Liver (tissue), 9 donors: Measurements from ENCODE around the gene ACTC1. TPM values are rescaled to one million over a fixed set of nuclear protein-coding genes. Genes with fewer than 3 reads are reported as not detected.

Source experiments
- DNase-seq: peaks from one replicate; pipeline ENCODE4 v3.0.0-alpha.2; 2017; ENCODE audit warnings: low spot score
- H3K27ac ChIP-seq, 2 donors: one replicate each; pipeline ENCODE4 v1.7.0; 2013; ENCODE audit warnings: inconsistent platforms in 2 of 2, low read length in 2 of 2, control low read depth in 1 of 2, low read depth in 1 of 2, mild to moderate bottlenecking in 1 of 2
- H3K27me3 ChIP-seq, 4 donors: one replicate each; pipeline versions ENCODE4 v1.6.1 to v1.7.0; 2013; ENCODE audit warnings: low read length in 3 of 4, inconsistent platforms in 1 of 4, mild to moderate bottlenecking in 1 of 4, moderate library complexity in 1 of 4; ENCODE audit not compliant: control insufficient read depth in 4 of 4, insufficient read depth in 4 of 4
- H3K36me3 ChIP-seq, 4 donors: one replicate each; pipeline versions ENCODE4 v1.6.1 to v1.7.0; 2013; ENCODE audit warnings: low read length in 3 of 4, mild to moderate bottlenecking in 3 of 4, low read depth in 1 of 4, moderate library complexity in 1 of 4; ENCODE audit not compliant: control insufficient read depth in 4 of 4, insufficient read depth in 3 of 4
- H3K4me1 ChIP-seq, 4 donors: one replicate each; pipeline versions ENCODE4 v1.6.1 to v1.7.0; 2013; ENCODE audit warnings: low read length in 3 of 4, mild to moderate bottlenecking in 3 of 4, moderate library complexity in 1 of 4; ENCODE audit not compliant: control insufficient read depth in 4 of 4, insufficient read depth in 4 of 4
- H3K4me3 ChIP-seq, 3 donors: one replicate each; pipeline versions ENCODE4 v1.6.1 to v1.7.0; 2013; ENCODE audit warnings: low read length in 3 of 3, control low read depth in 1 of 3, low read depth in 1 of 3, mild to moderate bottlenecking in 1 of 3
- H3K9ac ChIP-seq, 2 donors: one replicate each; pipeline ENCODE4 v1.7.0; 2013; ENCODE audit warnings: low read length in 2 of 2, mild to moderate bottlenecking in 2 of 2, moderate library complexity in 2 of 2, control low read depth in 1 of 2, low read depth in 1 of 2
- H3K9me3 ChIP-seq, 4 donors: one replicate each; pipeline versions ENCODE4 v1.6.1 to v1.7.0; 2013; ENCODE audit warnings: low read length in 3 of 4; ENCODE audit not compliant: control insufficient read depth in 4 of 4
- ATF3 ChIP-seq: IDR thresholded peaks from 2 replicates; pipeline ENCODE4 v1.6.1; 2016; ENCODE audit warnings: antibody characterized with exemption
- CTCF ChIP-seq: fragments of 150-350 bp; IDR thresholded peaks from 2 replicates; pipeline ENCODE4 v1.5.1; 2017; ENCODE audit warnings: improper control_type of control experiment, low read depth, low read length; ENCODE audit not compliant: missing input control
- EGR1 ChIP-seq, 2 donors: IDR thresholded peaks; 2 replicates each; pipeline ENCODE4 v1.6.1; 2016 to 2018; ENCODE audit warnings: antibody characterized with exemption in 2 of 2, low read depth in 2 of 2
- FOXA1 ChIP-seq: IDR thresholded peaks from 2 replicates; pipeline ENCODE4 v1.6.1; 2016; ENCODE audit warnings: antibody characterized with exemption
- FOXA2 ChIP-seq: IDR thresholded peaks from 2 replicates; pipeline ENCODE4 v1.6.1; 2016; ENCODE audit warnings: antibody characterized with exemption
- GABPA ChIP-seq, 2 donors: IDR thresholded peaks in 1 of 2; conservative IDR thresholded peaks in 1 of 2; 2 replicates each; pipeline ENCODE4 v1.6.1; 2016; ENCODE audit warnings: antibody characterized with exemption in 2 of 2, mild to moderate bottlenecking in 1 of 2, moderate library complexity in 1 of 2
- HNF4A ChIP-seq, 2 donors: conservative IDR thresholded peaks; 2 replicates each; pipeline ENCODE4 v1.6.1; 2016; ENCODE audit warnings: antibody characterized with exemption in 2 of 2, mild to moderate bottlenecking in 2 of 2
- JUND ChIP-seq, 2 donors: IDR thresholded peaks; 2 replicates each; pipeline ENCODE4 v1.6.1; 2016; ENCODE audit warnings: antibody characterized with exemption in 2 of 2
- MAX ChIP-seq: IDR thresholded peaks from 2 replicates; pipeline ENCODE4 v1.6.1; 2016; ENCODE audit warnings: antibody characterized with exemption
- NR2F2 ChIP-seq: IDR thresholded peaks from 2 replicates; pipeline ENCODE4 v1.6.1; 2016; ENCODE audit warnings: antibody characterized with exemption
- REST ChIP-seq: IDR thresholded peaks from 2 replicates; pipeline ENCODE4 v1.6.1; 2016; ENCODE audit warnings: antibody characterized with exemption, mild to moderate bottlenecking
- SP1 ChIP-seq: IDR thresholded peaks from 2 replicates; pipeline ENCODE4 v1.6.1; 2018; ENCODE audit warnings: antibody characterized with exemption, mild to moderate bottlenecking
- TAF1 ChIP-seq: conservative IDR thresholded peaks from 2 replicates; pipeline ENCODE4 v1.6.1; 2016; ENCODE audit warnings: antibody characterized with exemption, mild to moderate bottlenecking
- YY1 ChIP-seq: IDR thresholded peaks from 2 replicates; pipeline ENCODE4 v1.6.1; 2016; ENCODE audit warnings: antibody characterized with exemption, mild to moderate bottlenecking
- ZBTB33 ChIP-seq: IDR thresholded peaks from 2 replicates; pipeline ENCODE4 v1.6.1; 2016; ENCODE audit warnings: antibody characterized with exemption
- WGBS: extraction: QIAGEN DNeasy Blood & Tissue Kit; methylation state at CpG from one replicate; pipeline ENCODE4 v1.1.7; 2013; 5-methylcytosine and 5-hydroxymethylcytosine counted together
- polyA plus RNA-seq, 2 donors: library from polyadenylated mRNA; stranded (reverse) in 1 of 2; unstranded in 1 of 2; fragments of 200-250 nt in 1 of 2; fragments of >200 nt in 1 of 2; fragmentation: Nextera tagmentation in 1 of 2; extraction: Ambion mirVana in 1 of 2; gene quantifications; one replicate each; pipeline versions ENCODE4 v1.2.1 to v1.2.3, GENCODE V29; 2013 to 2015
- total RNA-seq, 2 donors: library from RNA; depleted of rRNA; stranded (reverse); fragments of >200 nt; gene quantifications; one replicate each; pipeline ENCODE4 v1.2.3, GENCODE V29; 2014
- donor health status: healthy.
- donor health status: healthy.
- donor health status: healthy.
- donor health status: healthy.
- donor health status: healthy.

Gene ACTC1
- total and polyA plus RNA-seq, 4 donors: 0.08 to 0.89 TPM; not detected in 2

GRCh38 chr15:34804113-34804512 is 8.8 kb upstream of the ACTC1 start:
- no peaks in the 10 kb centered on the region for H3K4me1 ChIP-seq
- 70% methylated on average over 2 of the region's 2 CpGs for WGBS
- TF ChIP-seq EGR1 (IDR thresholded peaks at IDR 0.05; ENCODE audit: low read depth in 2 of 2): no peak
- no peak for TF ChIP-seq CTCF
- no peak for TF ChIP-seq GABPA (IDR thresholded peaks at IDR 0.05 in 1 of 2, conservative IDR thresholded peaks at IDR 0.05 in 1 of 2)
- no peak for TF ChIP-seq TAF1
- no peak for TF ChIP-seq FOXA2
- no peak for TF ChIP-seq HNF4A (conservative IDR thresholded peaks at IDR 0.05)
- no peak for TF ChIP-seq ZBTB33
- TF ChIP-seq FOXA1: no peak
- TF ChIP-seq ATF3: no peak
- TF ChIP-seq JUND (IDR thresholded peaks at IDR 0.05): no peak
- no peak for TF ChIP-seq YY1
- TF ChIP-seq NR2F2: no peak
- no peak for TF ChIP-seq MAX
- no peak for TF ChIP-seq SP1
- H3K27me3 ChIP-seq: no peaks in the 10 kb centered on the region
- H3K36me3 ChIP-seq: no peaks in the 10 kb centered on the region
- no peak for DNase-seq
- H3K9me3 ChIP-seq: peaks cover 0 to 2% (median 0%) of the 10 kb centered on the region in 4 donors
- H3K4me3 ChIP-seq: no peak overlapping the region
- H3K9ac ChIP-seq: no peak overlapping the region
- H3K27ac ChIP-seq: no peak overlapping the region

- 90% methylated on average over 7 of the region's 7 CpGs for WGBS
- no peak for DNase-seq
- H3K4me1 ChIP-seq: no peaks in the 10 kb centered on the region
- TF ChIP-seq CTCF (no peak), REST (no peak), ATF3 (no peak), SP1 (no peak), TAF1 (no peak), HNF4A (conservative IDR thresholded peaks at IDR 0.05) (no peak), YY1 (no peak), JUND (IDR thresholded peaks at IDR 0.05) (no peak), ZBTB33 (no peak), FOXA1 (no peak), GABPA (IDR thresholded peaks at IDR 0.05 in 1 of 2, conservative IDR thresholded peaks at IDR 0.05 in 1 of 2) (no peak), FOXA2 (no peak), MAX (no peak)
- H3K36me3 ChIP-seq: no peaks in the 10 kb centered on the region
- H3K27ac ChIP-seq: no peak overlapping the region
- no peak overlapping the region for H3K4me3 ChIP-seq
- H3K27me3 ChIP-seq: no peaks in the 10 kb centered on the region
- no peak overlapping the region for H3K9ac ChIP-seq
- peaks cover 0 to 2% (median 0%) of the 10 kb centered on the region in 4 donors for H3K9me3 ChIP-seq
Observed at GRCh38 chr15:34802803-34803750, 7.7 kb upstream of the ACTC1 start.
